SK-N-SH treated with all-trans-retinoic acid at 6 μM for 48 hours (cell line): ENCODE measurements around the gene ANXA7.

ENCODE experiments used
- ARNTL ChIP-seq: fragments of 450-650 bp; formaldehyde crosslinking; IDR thresholded peaks from 2 replicates; pipeline ENCODE4 v1.5.0; 2020; ENCODE audit warnings: low read depth, mild to moderate bottlenecking, moderate library complexity, borderline replicate concordance
- GLIS3 ChIP-seq: fragments of 250-450 bp; sonication (Bioruptor Pico); IDR thresholded peaks from 2 replicates; pipeline ENCODE4 v1.5.0; 2020; ENCODE audit warnings: mild to moderate bottlenecking, moderate library complexity
- POU6F1 ChIP-seq: fragments of 250-450 bp; sonication (Bioruptor Pico); IDR thresholded peaks from 2 replicates; pipeline ENCODE4 v1.8.0; 2021; ENCODE audit warnings: low read depth, mild to moderate bottlenecking, moderate library complexity, borderline replicate concordance
- ZNF70 ChIP-seq: fragments of 450-650 bp; formaldehyde crosslinking; IDR thresholded peaks from 2 replicates; pipeline ENCODE4 v1.5.0; 2020; ENCODE audit warnings: mild to moderate bottlenecking, moderate library complexity

GRCh38 chr10:73386583-73386982, 27.3 kb downstream of the ANXA7 start:
- TF ChIP-seq ARNTL (CRISPR knock-in tag) (no peak), GLIS3 (CRISPR knock-in tag) (no peak), POU6F1 (CRISPR knock-in tag) (no peak), ZNF70 (CRISPR knock-in tag) (no peak)
